ENCODE results near the gene YAP1. TPM values are rescaled to one million over a fixed set of nuclear protein-coding genes. Genes with fewer than 3 reads are reported as not detected.
A peak's percentile ranks its signal among the peaks of the same experiment; 100 is the strongest.

YAP1 gene
- polyA plus RNA-seq (ENCODE audit: insufficient read length): 78.8 TPM

GRCh38 chr11:102109896-102110760, at the start of gene YAP1:
YAP1 (plus strand) TSS chr11:102110447; CDS start chr11:102110849, 402 bp downstream.
- peak; percentile 94 for DNase-seq

GRCh38 chr11:102061276-102061675, 49.0 kb upstream of the YAP1 start:
- no peak for DNase-seq

- DNase-seq: no peak
Measured at GRCh38 chr11:102062106-102062505, 48.1 kb upstream of the YAP1 start.

GRCh38 chr11:102064316-102064715, 45.9 kb upstream of the YAP1 start:
- DNase-seq: no peak

GRCh38 chr11:102070766-102071165, 39.5 kb upstream of the YAP1 start:
- DNase-seq: no peak

GRCh38 chr11:102071497-102072472, 38.5 kb upstream of the YAP1 start:
- no peak for DNase-seq

- no peak for DNase-seq
Measured at GRCh38 chr11:102073253-102073652, 37.0 kb upstream of the YAP1 start.

GRCh38 chr11:102079625-102080024, 30.6 kb upstream of the YAP1 start:
- no peak for DNase-seq

- no peak for DNase-seq
Measured at GRCh38 chr11:102081313-102081712, 28.9 kb upstream of the YAP1 start.

GRCh38 chr11:102085864-102086551, 24.2 kb upstream of the YAP1 start:
- no peak for DNase-seq

GRCh38 chr11:102097186-102097585, 13.1 kb upstream of the YAP1 start:
- DNase-seq: no peak

GRCh38 chr11:102099755-102100154, 10.5 kb upstream of the YAP1 start:
- DNase-seq: no peak

- no peak for DNase-seq
Measured at GRCh38 chr11:102108734-102109440, 1.4 kb upstream of the YAP1 start.

GRCh38 chr11:102110761-102111010, 439 bp downstream of the YAP1 start:
- DNase-seq: no peak

GRCh38 chr11:102111011-102111786, 952 bp downstream of the YAP1 start:
- DNase-seq: peak; percentile 84

- peak; percentile 70 for DNase-seq
Measured at GRCh38 chr11:102111787-102112508, 1.7 kb downstream of the YAP1 start.

GRCh38 chr11:102112509-102112821, 2.2 kb downstream of the YAP1 start:
- DNase-seq: peak; percentile 62

- DNase-seq: no peak
Measured at GRCh38 chr11:102114032-102114431, 3.8 kb downstream of the YAP1 start.

GRCh38 chr11:102115557-102115956, 5.3 kb downstream of the YAP1 start:
- DNase-seq: no peak

- DNase-seq: no peak
Measured at GRCh38 chr11:102116453-102117205, 6.4 kb downstream of the YAP1 start.

All from hindlimb muscle (tissue), 1 donor.